CD4-positive, alpha-beta T cell treated with Interferon alpha-2 for 1 hour (primary cell): ENCODE data around the gene FBXO22.
"Not testable (repeated sequence)": the region's sequence is repeated elsewhere in the genome, so short reads cannot be mapped to it uniquely, and the experiment has no call there.

Experiments
- DNase-seq, 2 donors: peaks; one replicate each; pipeline ENCODE4 v3.0.0-alpha.2; 2020 to 2022

FBXO22 gene

DNA sequence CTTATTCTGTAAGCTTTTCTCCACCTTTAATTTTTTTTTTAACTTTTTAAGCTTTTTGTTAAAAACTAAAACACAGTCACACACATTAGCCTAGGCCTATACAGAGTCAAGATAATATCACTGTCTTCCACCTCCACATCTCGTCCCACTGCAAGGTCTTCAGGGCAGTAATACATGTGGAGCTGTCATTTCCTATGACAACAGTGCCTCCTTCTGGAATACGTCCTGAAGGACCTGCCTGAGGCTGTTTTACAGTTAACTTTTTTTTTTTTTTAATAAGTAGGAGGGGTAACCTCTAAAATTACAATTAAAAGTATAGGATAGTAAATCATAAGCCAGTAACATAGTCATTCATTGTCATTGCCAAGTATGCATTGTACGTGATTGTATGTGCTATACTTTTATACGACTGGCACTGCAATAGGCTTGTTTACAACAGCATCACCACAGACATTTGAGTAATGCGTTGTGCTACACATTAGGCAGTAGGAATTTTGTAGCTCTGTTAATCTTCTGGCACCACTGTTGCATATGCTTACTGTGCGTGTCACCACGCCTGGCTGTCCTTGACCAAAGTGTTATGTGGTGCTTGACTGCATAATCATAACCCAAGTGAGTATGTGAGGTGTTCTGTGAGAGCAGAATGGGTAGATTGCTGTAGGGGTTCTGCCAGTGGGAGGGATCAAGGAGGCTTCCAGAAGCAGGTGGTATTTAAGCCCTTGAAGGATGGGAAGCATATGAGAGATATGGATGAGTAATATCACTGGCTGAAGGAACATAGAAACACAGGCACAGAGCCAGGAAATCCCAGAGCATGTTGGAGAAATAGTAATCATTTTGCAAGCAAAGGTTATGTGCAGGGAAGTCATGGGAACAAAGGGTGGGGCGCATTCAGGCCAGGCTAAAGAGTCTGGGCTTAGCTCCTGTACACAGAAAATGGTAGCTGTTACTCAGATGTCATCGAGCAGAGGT lies 18.3 kb downstream of the FBXO22 start:
- peak; percentile 17 to 49 for DNase-seq

DNA sequence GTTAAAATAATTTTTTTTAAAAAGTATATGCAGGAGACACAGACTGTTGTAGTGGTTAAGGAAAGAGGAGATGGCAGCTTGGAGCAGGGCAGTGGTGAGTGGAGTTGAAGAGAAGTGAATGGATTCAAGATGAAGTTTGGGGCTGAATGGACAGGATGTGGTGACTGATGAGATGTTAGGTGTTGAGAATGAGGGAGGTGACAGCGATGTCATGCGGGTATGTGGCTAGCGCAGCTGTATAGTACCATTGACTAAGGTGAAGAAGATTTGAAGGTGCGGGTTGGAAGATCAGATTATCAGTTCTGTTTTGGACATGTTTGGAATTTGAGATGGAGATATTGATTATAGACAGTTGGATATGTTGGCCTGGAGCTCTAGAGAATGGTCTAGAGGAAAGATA lies 20.1 kb downstream of the FBXO22 start:
- DNase-seq, result peak in 1 of 2 donors; percentile 16

- DNase-seq, result no peak
Observed at GRCh38 chr15:75924576-75924975, 20.9 kb downstream of the FBXO22 start.

DNA sequence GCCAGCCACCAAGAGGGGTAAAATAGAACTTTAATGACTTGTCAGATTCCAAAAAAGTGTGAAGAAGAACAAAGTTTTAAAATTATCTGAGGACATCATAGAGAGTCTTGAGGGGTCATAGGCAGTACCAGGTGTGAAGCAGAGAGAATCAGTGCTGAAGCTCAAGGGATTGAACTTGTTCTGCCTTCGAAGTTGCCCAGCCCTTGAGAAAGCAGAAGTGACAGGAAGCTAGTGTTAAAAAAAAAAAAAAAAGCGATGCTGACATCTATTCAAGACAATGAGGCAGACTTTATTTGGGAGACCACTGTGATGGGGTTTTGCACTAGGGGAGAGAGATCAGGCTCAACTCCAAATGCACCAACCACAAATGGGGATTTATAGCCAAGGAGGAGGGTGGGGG lies 21.8 kb downstream of the FBXO22 start:
- DNase-seq, result no peak

- no peak for DNase-seq
Observed at GRCh38 chr15:75926931-75927330, 23.3 kb downstream of the FBXO22 start.

DNA sequence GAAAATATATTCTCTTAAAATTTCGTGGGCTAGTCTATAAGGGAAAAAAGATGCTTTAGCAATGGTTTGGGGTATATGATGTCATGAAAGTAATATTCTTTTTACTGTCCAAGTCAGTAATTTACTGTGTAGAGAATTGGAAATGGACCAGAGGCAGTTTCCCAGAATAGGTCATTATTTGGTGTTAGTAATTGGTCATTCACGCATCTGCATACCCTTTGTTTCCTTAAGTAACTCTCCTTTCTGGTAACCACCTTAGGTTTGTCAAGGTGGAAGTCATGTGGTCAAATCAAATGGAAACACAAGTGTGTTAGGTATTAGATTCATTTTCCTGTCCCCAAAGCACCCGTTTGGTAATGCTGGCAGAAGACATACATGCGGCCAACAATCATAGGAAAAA lies 23.9 kb downstream of the FBXO22 start:
- DNase-seq, result no peak

- DNase-seq, result no peak
Observed at GRCh38 chr15:75928680-75929608, 25.3 kb downstream of the FBXO22 start.

- DNase-seq, result no peak
Observed at GRCh38 chr15:75929799-75930565, 26.3 kb downstream of the FBXO22 start.

DNA sequence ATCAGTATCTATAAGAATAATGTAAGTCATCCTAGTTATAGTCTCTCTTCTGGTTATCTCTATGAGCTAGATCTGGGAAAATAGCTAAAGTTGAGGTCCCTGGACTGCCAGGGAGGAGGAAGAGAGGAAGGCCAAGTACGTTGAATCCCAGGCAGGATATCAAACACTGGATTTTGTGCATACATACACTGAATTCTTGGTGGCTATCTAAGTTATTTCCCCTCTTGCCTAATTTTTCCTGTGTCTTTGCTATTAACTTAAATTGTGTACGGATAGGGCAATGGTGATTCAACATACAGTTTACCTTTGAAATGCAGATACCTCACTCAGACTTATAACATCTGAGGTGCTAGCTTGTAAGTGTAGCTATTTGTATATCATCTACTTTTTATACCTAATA lies 27.2 kb downstream of the FBXO22 start:
- DNase-seq, result no peak

GRCh38 chr15:75942464-75942863 lies 38.8 kb downstream of the FBXO22 start:
- no peak for DNase-seq

- no peak for DNase-seq
Observed at GRCh38 chr15:75943246-75943645, 39.6 kb downstream of the FBXO22 start.

DNA sequence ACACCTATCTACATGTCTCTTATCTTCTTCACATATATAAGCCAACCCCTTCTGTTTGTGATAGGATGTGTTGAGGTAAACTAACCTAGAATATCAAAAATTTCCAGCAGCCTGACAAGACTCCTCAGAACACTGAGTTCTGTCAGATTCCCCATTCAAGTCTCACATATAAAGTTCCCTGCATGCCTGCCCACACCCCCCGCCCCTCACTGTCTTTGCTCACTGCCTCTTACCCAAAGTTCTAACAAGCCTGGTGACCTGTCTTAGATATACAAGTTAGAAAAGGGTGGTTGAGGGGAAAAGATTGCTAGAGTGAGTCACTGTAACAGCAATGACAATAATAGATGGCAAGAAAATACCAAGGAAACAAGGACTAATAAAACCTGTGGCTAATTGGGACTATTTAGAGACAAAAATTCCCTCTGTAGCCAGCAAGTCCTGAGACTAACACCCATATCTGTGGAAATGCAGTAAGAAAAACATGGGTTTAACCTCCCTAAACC lies 40.1 kb downstream of the FBXO22 start:
- no peak for DNase-seq

DNA sequence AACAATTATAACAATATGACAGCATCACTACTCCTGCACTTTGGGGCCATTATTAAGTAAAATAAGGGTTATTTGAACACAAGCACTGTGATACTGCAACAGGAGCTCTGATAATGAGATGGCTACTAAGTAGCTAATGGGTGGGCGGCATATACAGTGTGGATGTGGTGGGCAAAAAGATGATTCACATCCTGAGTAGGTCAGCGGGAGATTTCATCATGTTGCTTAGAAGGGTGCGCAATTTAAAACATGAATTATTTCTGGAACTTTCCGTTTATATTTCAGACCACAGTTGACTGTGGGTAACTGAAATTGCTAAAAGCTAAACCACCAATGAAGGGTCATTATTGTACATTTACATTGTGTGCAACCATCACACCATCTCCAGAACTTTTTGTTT lies 42.3 kb downstream of the FBXO22 start:
- no peak for DNase-seq

GRCh38 chr15:75947092-75947491 lies 43.4 kb downstream of the FBXO22 start:
- DNase-seq, result no peak

GRCh38 chr15:75948761-75949296 lies 45.2 kb downstream of the FBXO22 start:
- DNase-seq, result no peak

DNA sequence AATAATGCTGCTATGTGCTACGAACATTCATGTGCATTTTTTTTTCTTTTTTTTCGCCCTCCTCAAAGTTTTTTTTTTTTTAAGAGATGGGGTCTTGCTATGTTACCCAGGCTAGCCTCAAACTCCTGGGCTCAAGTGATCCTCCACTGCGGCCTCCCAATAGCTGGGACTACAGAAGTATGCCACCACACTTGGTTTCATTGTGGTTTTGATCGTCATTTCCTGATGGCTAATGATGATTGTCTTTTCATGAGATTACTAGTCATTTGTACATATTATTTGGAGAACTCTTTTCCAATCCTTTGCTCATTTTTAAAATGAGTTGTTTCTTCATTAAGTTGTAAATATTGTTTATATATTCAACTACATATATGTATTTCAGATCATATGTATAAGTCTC lies 48.8 kb downstream of the FBXO22 start:
- DNase-seq, result no peak

DNA sequence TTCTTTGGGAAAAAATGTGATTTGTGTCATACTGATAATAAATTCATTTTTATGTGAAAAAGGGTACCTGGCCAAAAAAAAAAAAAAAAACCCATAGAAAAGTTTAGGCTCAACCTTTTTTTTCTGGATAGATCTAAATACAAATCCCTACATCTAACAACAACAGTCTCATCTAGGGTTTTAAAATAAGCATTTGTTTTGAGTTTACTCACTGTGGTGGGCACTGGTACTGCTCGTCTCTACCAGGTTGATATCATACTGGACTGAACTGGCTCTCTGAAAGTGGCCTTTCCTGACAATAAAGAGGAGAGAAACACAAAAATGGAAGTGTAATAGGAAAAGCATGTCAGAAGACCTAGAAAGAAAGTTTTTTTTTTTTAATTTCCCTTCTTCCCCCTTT lies 52.0 kb downstream of the FBXO22 start:
- DNase-seq, result no peak

- DNase-seq, result no peak
Observed at GRCh38 chr15:75961331-75961730, 57.7 kb downstream of the FBXO22 start.

GRCh38 chr15:75966073-75966472 lies 62.4 kb downstream of the FBXO22 start:
- DNase-seq, result no peak

GRCh38 chr15:75976766-75977165 lies 73.1 kb downstream of the FBXO22 start:
- DNase-seq, result not testable (repeated sequence)

- no peak for DNase-seq
Observed at GRCh38 chr15:75981149-75981815, 77.6 kb downstream of the FBXO22 start.

GRCh38 chr15:75982468-75982867 lies 78.8 kb downstream of the FBXO22 start:
- no peak for DNase-seq
